DOHH2 (cell line): ENCODE measurements around the gene TNS1.

ENCODE experiments used
- CTCF ChIP-seq: fragments of 200-600 bp; sonication (generic); IDR thresholded peaks from one replicate; pipeline ENCODE4 v1.5.1; 2014; ENCODE audit warnings: antibody characterized with exemption, mild to moderate bottlenecking, low read depth, low read length; ENCODE audit not compliant: poor library complexity, severe bottlenecking
- EZH2phosphoT487 ChIP-seq: fragments of 200-600 bp; sonication (generic); IDR thresholded peaks from 2 replicates; pipeline ENCODE4 v1.6.1; 2017; ENCODE audit warnings: borderline replicate concordance, mild to moderate bottlenecking, antibody characterized with exemption, low read length, moderate library complexity, mixed read lengths

- TF ChIP-seq CTCF: no peak
- no peak for TF ChIP-seq EZH2phosphoT487
These were observed 38.7 kb upstream of the TNS1 start for GRCh38 chr2:218041302-218042168.
